GM13976 (cell line): ENCODE measurements around the gene RPRD1B.

Experiments
- DNase-seq: peaks from one replicate; pipeline ENCODE4 v3.0.0; 2012; ENCODE audit warnings: low spot score
- CTCF ChIP-seq: IDR thresholded peaks from 2 replicates; pipeline ENCODE4 v1.5.1; 2012; ENCODE audit warnings: borderline replicate concordance, mild to moderate bottlenecking; ENCODE audit not compliant: insufficient read depth; ENCODE audit errors: extremely low read depth, missing control alignments, control extremely low read depth
- in situ Hi-C: fragments of 300-500 bp; cut with MboI; formaldehyde crosslinking; loops from one replicate; pipeline ENCODE4 v1.12.0; 2022; ENCODE audit warnings: low sequenced_read_pairs, mixed read lengths, inconsistent platforms; ENCODE audit not compliant: unreplicated experiment

Gene RPRD1B

GRCh38 chr20:38021087-38021772 lies 12.3 kb upstream of the RPRD1B start:
- in situ Hi-C loops: no loop called here
- no peak for DNase-seq
- TF ChIP-seq CTCF: no peak

- TF ChIP-seq CTCF: no peak
- DNase-seq: no peak
- in situ Hi-C loops: no loop called here
Measured at GRCh38 chr20:38023181-38024001, 10.2 kb upstream of the RPRD1B start.

GRCh38 chr20:38024496-38024895 lies 9.1 kb upstream of the RPRD1B start:
- no peak for DNase-seq
- TF ChIP-seq CTCF: no peak
- in situ Hi-C loops: no loop called here

GRCh38 chr20:38029453-38029852 lies 4.1 kb upstream of the RPRD1B start:
- in situ Hi-C loops: no loop called here
- TF ChIP-seq CTCF: no peak
- DNase-seq: no peak

GRCh38 chr20:38031957-38032356 lies 1.6 kb upstream of the RPRD1B start:
- in situ Hi-C loops: no loop called here
- DNase-seq: no peak
- TF ChIP-seq CTCF: no peak

- DNase-seq: no peak
- no peak for TF ChIP-seq CTCF
- in situ Hi-C loops: no loop called here
Measured at GRCh38 chr20:38032585-38033329, 789 bp upstream of the RPRD1B start.
